H1 (cell line): ENCODE data around the gene RUFY1. TPM values are rescaled to one million over a fixed set of nuclear protein-coding genes. Genes with fewer than 3 reads are reported as not detected.

Experiments used
- CHD2 ChIP-seq: IDR thresholded peaks from 2 replicates; pipeline ENCODE4 v1.6.1; 2012; ENCODE audit warnings: low read length, improper control_type of control experiment
- EP300 ChIP-seq, 2 experiments: IDR thresholded peaks; 1 replicate in 1 of 2; 2 replicates in 1 of 2; pipeline ENCODE4 v1.6.1; 2011 to 2012; ENCODE audit warnings: low read depth in 2 of 2, low read length in 2 of 2, mild to moderate bottlenecking in 2 of 2, borderline replicate concordance in 1 of 2, inconsistent platforms in 1 of 2, moderate library complexity in 1 of 2
- polyA plus RNA-seq, 7 experiments: library from polyadenylated mRNA; depleted of rRNA in 3 of 7; stranded (reverse) in 5 of 7; unstranded in 2 of 7; fragments of >200 nt in 5 of 7; fragments of 200-250 nt in 2 of 7; gene quantifications; 1 replicate in 5 of 7; 2 replicates in 1 of 7; 4 replicates in 1 of 7; pipeline versions ENCODE4 v1.2.1 to v1.2.3, GENCODE V29; 2011 to 2013; ENCODE audit warnings: missing spikeins in 2 of 7, mixed read lengths in 2 of 7
- total RNA-seq: library from RNA; stranded (reverse); fragmentation: NEBNext Ultra II Directional; extraction: Animal tissue kit (Norgen Biotek cat#: 25700); gene quantifications from 2 replicates; pipeline ENCODE4 v1.2.1, GENCODE V29; 2021

The RUFY1 gene
- total and polyA plus RNA-seq, 2 of the 8 experiments (the other 6 are each of a cell fraction or from before 2014, with no cell fraction given), result 22.4 to 29.5 TPM

GRCh38 chr5:179564526-179564925, 14.2 kb downstream of the RUFY1 start (continued):
- TF ChIP-seq EP300 (IDR thresholded peaks at IDR 0.05; ENCODE audit: borderline replicate concordance in 1 of 2, low read depth in 2 of 2, low read length in 2 of 2) (no peak), CHD2 (no peak)
- TF ChIP-seq, all 59 proteins: peak for 0
